Liver (tissue), 3 donors: Measurements from ENCODE around the gene TUBB2A.

ENCODE experiments used
- ATF3 ChIP-seq: IDR thresholded peaks from 2 replicates; pipeline ENCODE4 v1.6.1; 2016; ENCODE audit warnings: antibody characterized with exemption
- CTCF ChIP-seq: fragments of 150-350 bp; IDR thresholded peaks from 2 replicates; pipeline ENCODE4 v1.5.1; 2017; ENCODE audit warnings: improper control_type of control experiment, low read depth, low read length; ENCODE audit not compliant: missing input control
- EGR1 ChIP-seq, 2 donors: IDR thresholded peaks; 2 replicates each; pipeline ENCODE4 v1.6.1; 2016 to 2018; ENCODE audit warnings: antibody characterized with exemption in 2 of 2, low read depth in 2 of 2
- GABPA ChIP-seq, 2 donors: IDR thresholded peaks in 1 of 2; conservative IDR thresholded peaks in 1 of 2; 2 replicates each; pipeline ENCODE4 v1.6.1; 2016; ENCODE audit warnings: antibody characterized with exemption in 2 of 2, mild to moderate bottlenecking in 1 of 2, moderate library complexity in 1 of 2
- HNF4G ChIP-seq: IDR thresholded peaks from 2 replicates; pipeline ENCODE4 v1.6.1; 2016; ENCODE audit warnings: antibody characterized with exemption
- JUND ChIP-seq, 2 donors: IDR thresholded peaks; 2 replicates each; pipeline ENCODE4 v1.6.1; 2016; ENCODE audit warnings: antibody characterized with exemption in 2 of 2
- MAX ChIP-seq: IDR thresholded peaks from 2 replicates; pipeline ENCODE4 v1.6.1; 2016; ENCODE audit warnings: antibody characterized with exemption
- NR2F2 ChIP-seq: IDR thresholded peaks from 2 replicates; pipeline ENCODE4 v1.6.1; 2016; ENCODE audit warnings: antibody characterized with exemption
- RAD21 ChIP-seq, 2 donors: IDR thresholded peaks; 2 replicates each; pipeline ENCODE4 v1.6.1; 2016; ENCODE audit warnings: antibody characterized with exemption in 2 of 2, mild to moderate bottlenecking in 2 of 2
- REST ChIP-seq: IDR thresholded peaks from 2 replicates; pipeline ENCODE4 v1.6.1; 2016; ENCODE audit warnings: antibody characterized with exemption, mild to moderate bottlenecking
- SP1 ChIP-seq: IDR thresholded peaks from 2 replicates; pipeline ENCODE4 v1.6.1; 2018; ENCODE audit warnings: antibody characterized with exemption, mild to moderate bottlenecking
- TAF1 ChIP-seq: conservative IDR thresholded peaks from 2 replicates; pipeline ENCODE4 v1.6.1; 2016; ENCODE audit warnings: antibody characterized with exemption, mild to moderate bottlenecking
- YY1 ChIP-seq: IDR thresholded peaks from 2 replicates; pipeline ENCODE4 v1.6.1; 2016; ENCODE audit warnings: antibody characterized with exemption, mild to moderate bottlenecking
- TF ChIP-seq, protein P1 (sequence below): IDR thresholded peaks from 2 replicates; pipeline ENCODE4 v1.6.1; 2016; ENCODE audit warnings: antibody characterized with exemption
- donor health status: healthy.
- donor health status: healthy.

DNA sequence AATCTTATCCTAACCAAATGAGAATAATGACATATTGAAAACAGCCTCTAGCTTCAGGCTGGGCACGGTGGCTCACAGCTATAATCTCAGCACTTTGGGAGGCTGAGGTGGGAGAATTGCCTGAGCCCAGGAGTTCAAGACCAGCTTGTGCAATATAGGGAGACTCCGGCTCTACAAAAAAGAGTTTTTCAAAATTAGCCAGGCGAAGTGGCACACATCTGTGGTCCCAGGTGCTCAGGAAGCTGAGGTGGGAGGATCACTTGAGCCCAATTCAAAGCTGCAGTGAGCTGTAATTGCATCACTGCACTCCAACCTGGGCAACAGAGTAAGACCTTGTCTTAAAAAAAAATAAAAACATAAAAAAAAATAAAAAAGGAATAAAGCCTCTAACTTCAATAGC lies 4.7 kb downstream of the TUBB2A start:
- TF ChIP-seq CTCF (no peak), GABPA (IDR thresholded peaks at IDR 0.05 in 1 of 2, conservative IDR thresholded peaks at IDR 0.05 in 1 of 2) (no peak), MAX (no peak), ATF3 (no peak), YY1 (no peak), REST (no peak), NR2F2 (no peak), SP1 (no peak), TAF1 (no peak), EGR1 (IDR thresholded peaks at IDR 0.05; ENCODE audit: low read depth in 2 of 2) (no peak), RAD21 (IDR thresholded peaks at IDR 0.05) (no peak), HNF4G (no peak), JUND (IDR thresholded peaks at IDR 0.05) (no peak)
- TF ChIP-seq, protein P1, sequence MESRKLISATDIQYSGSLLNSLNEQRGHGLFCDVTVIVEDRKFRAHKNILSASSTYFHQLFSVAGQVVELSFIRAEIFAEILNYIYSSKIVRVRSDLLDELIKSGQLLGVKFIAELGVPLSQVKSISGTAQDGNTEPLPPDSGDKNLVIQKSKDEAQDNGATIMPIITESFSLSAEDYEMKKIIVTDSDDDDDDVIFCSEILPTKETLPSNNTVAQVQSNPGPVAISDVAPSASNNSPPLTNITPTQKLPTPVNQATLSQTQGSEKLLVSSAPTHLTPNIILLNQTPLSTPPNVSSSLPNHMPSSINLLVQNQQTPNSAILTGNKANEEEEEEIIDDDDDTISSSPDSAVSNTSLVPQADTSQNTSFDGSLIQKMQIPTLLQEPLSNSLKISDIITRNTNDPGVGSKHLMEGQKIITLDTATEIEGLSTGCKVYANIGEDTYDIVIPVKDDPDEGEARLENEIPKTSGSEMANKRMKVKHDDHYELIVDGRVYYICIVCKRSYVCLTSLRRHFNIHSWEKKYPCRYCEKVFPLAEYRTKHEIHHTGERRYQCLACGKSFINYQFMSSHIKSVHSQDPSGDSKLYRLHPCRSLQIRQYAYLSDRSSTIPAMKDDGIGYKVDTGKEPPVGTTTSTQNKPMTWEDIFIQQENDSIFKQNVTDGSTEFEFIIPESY, result no peak
